Brain microvascular endothelial cell (primary cell): ENCODE measurements around the gene AUH.

Experiments
- DNase-seq: peaks from one replicate; pipeline ENCODE4 v3.0.0-alpha.2; 2020
- H3K27ac ChIP-seq: fragments of 250-450 bp; sonication (Bioruptor Pico); 2 replicates; pipeline ENCODE4 v1.5.1; 2020; ENCODE audit warnings: mild to moderate bottlenecking, moderate library complexity
- H3K27me3 ChIP-seq: fragments of 250-450 bp; sonication (Bioruptor Pico); replicated peaks from 2 replicates; pipeline ENCODE4 v1.5.1; 2020; ENCODE audit warnings: mild to moderate bottlenecking
- H3K36me3 ChIP-seq: fragments of 250-450 bp; sonication (Bioruptor Pico); replicated peaks from 2 replicates; pipeline ENCODE4 v1.5.1; 2020; ENCODE audit warnings: mild to moderate bottlenecking
- H3K4me3 ChIP-seq: 2 replicates; pipeline ENCODE4 v1.5.1; 2011; ENCODE audit warnings: low read depth, mild to moderate bottlenecking, control low read depth, low read length, moderate library complexity
- CTCF ChIP-seq: IDR thresholded peaks from 2 replicates; pipeline ENCODE4 v1.5.1; 2011; ENCODE audit warnings: low read depth, mild to moderate bottlenecking, moderate library complexity, low read length, control low read depth, inconsistent platforms; ENCODE audit errors: missing control alignments
- in situ Hi-C: cut with HindIII; loops from 2 replicates; pipeline ENCODE4 v1.10.0; 2017; ENCODE audit warnings: low sequenced_read_pairs, low pct_ligation_motif_present

The AUH gene

GRCh38 chr9:91192381-91193086 lies 169.2 kb downstream of the AUH start:
- in situ Hi-C loops: no loop called here
- Histone ChIP-seq H3K36me3 (no peaks in the 10 kb centered on the region), H3K4me3 (no peak overlapping the region), H3K27me3 (no peaks in the 10 kb centered on the region), H3K27ac (peak overlapping the region; percentile 99)
- TF ChIP-seq CTCF: no peak
- no peak for DNase-seq

- Histone ChIP-seq H3K4me3 (no peak overlapping the region), H3K27me3 (no peaks in the 10 kb centered on the region), H3K36me3 (no peaks in the 10 kb centered on the region), H3K27ac (peak overlapping the region; percentile 99)
- in situ Hi-C loops: no loop called here
- TF ChIP-seq CTCF: no peak
- no peak for DNase-seq
Observed at GRCh38 chr9:91191411-91192380, 170.0 kb downstream of the AUH start.

GRCh38 chr9:91190062-91190461 lies 171.7 kb downstream of the AUH start:
- Histone ChIP-seq H3K27me3 (no peaks in the 10 kb centered on the region), H3K4me3 (no peak overlapping the region), H3K36me3 (no peaks in the 10 kb centered on the region), H3K27ac (no peak overlapping the region)
- TF ChIP-seq CTCF: no peak
- DNase-seq: no peak
- in situ Hi-C loops: no loop called here

DNA sequence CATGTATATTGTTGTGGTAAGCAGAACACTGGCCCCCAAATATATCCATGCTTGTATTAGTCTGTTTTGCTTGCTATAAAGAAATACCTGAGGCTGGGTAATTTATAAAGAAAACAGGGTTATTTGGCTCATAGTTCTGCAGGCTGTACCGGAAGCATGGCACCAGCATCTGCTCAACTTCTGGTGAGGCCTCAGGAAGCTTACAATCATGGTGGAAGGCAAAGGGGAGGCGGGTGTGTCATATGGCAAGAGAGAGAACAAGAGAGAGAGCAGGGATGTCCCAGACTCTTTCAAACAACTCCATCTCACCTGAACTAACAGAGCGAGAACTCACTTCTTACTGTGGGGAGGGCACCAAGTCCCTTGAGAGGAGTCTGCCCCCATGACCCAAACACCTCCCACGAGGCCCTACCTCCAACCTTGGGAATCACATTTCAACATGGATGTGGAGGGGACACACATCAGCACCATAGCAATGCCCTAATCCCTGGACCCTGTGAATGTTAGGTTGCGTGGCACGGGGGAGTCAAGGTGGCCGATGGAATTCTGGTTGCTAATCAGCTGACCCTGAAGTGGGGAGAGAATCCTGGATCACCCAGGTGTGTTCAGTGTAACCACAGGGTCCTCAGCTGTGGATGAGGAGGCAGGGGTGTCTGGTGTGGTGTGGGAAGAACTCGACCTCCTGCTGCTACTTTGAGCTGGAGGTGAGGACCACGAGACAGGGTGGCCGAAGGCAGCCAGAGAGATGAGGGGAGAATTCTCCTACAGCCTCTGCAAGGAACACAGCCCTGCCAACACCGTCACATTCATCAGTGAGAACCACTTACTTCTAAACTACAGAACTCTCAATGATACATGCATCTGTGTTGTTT lies 172.8 kb downstream of the AUH start:
- no peak for TF ChIP-seq CTCF
- in situ Hi-C loops: no loop called here
- no peak for DNase-seq
- H3K4me3 ChIP-seq: no peak overlapping the region
- no peaks in the 10 kb centered on the region for H3K27me3 ChIP-seq
- no peaks in the 10 kb centered on the region for H3K36me3 ChIP-seq
- no peak overlapping the region for H3K27ac ChIP-seq

DNA sequence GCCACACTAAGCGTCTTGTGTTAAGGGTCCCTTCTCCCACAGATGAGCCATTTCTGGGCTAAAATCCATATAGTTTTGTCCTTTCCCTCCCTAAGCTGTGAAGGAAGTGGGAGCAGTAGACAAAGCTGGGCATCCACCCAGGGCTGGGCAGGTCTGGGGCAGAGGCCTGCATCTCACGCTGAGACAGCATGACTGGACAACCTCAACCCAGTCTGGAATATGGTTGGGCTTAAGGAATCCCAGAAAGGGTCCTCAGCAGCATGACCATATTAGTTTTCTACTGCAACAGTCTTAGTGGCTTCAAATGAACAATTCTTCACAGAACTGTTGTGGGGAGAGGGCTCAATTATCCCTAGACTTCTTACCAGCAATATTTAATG lies 173.8 kb downstream of the AUH start:
- in situ Hi-C loops: no loop called here
- DNase-seq: peak; percentile 59
- Histone ChIP-seq H3K27me3 (no peaks in the 10 kb centered on the region), H3K27ac (no peak overlapping the region), H3K36me3 (no peaks in the 10 kb centered on the region), H3K4me3 (no peak overlapping the region)
- TF ChIP-seq CTCF: no peak
